Spleen (tissue), 11 donors: ENCODE results near the gene ALKAL2. TPM values are rescaled to one million over a fixed set of nuclear protein-coding genes. Genes with fewer than 3 reads are reported as not detected.

ENCODE experiments used
- DNase-seq: peaks from one replicate; pipeline ENCODE4 v3.0.0-alpha.2; 2020
- H3K27ac ChIP-seq, 8 donors: fragments of 200-600 bp; sonication (generic) in 7 of 8; 1 replicate in 4 of 8; 2 replicates in 4 of 8; pipeline versions ENCODE4 v1.5.0 to v1.8.0; 2016 to 2021; ENCODE audit warnings: inconsistent platforms in 4 of 8, mild to moderate bottlenecking in 4 of 8, moderate library complexity in 1 of 8
- H3K27me3 ChIP-seq, 7 donors: fragments of 200-600 bp; sonication (generic) in 6 of 7; replicated peaks in 1 of 7; 1 replicate in 4 of 7; 2 replicates in 3 of 7; pipeline versions ENCODE4 v1.5.0 to v1.8.0; 2016 to 2021; ENCODE audit warnings: inconsistent platforms in 3 of 7, mild to moderate bottlenecking in 1 of 7
- H3K36me3 ChIP-seq, 6 donors: fragments of 200-600 bp; sonication (generic) in 5 of 6; 1 replicate in 4 of 6; 2 replicates in 2 of 6; pipeline versions ENCODE4 v1.5.0 to v1.8.0; 2016 to 2021; ENCODE audit warnings: inconsistent platforms in 2 of 6
- H3K4me1 ChIP-seq, 6 donors: fragments of 200-600 bp; sonication (generic) in 5 of 6; 1 replicate in 3 of 6; 2 replicates in 3 of 6; pipeline versions ENCODE4 v1.5.0 to v1.8.0; 2016 to 2021; ENCODE audit warnings: inconsistent platforms in 3 of 6
- H3K4me3 ChIP-seq, 8 donors: fragments of 200-600 bp; sonication (generic) in 7 of 8; 1 replicate in 4 of 8; 2 replicates in 4 of 8; pipeline versions ENCODE4 v1.5.0 to v1.8.0; 2016 to 2021; ENCODE audit warnings: inconsistent platforms in 4 of 8, mild to moderate bottlenecking in 4 of 8, moderate library complexity in 2 of 8
- H3K9me3 ChIP-seq, 8 donors: fragments of 200-600 bp; sonication (generic) in 7 of 8; 1 replicate in 4 of 8; 2 replicates in 4 of 8; pipeline versions ENCODE4 v1.5.0 to v1.8.0; 2016 to 2021; ENCODE audit warnings: inconsistent platforms in 4 of 8
- POLR2A ChIP-seq, 3 donors: fragments of 450-650 bp; IDR thresholded peaks; one replicate each; pipeline ENCODE4 v1.5.1; 2017; ENCODE audit warnings: antibody characterized with exemption in 3 of 3, mild to moderate bottlenecking in 1 of 3
- POLR2AphosphoS5 ChIP-seq, 3 donors: sonication (generic); formaldehyde crosslinking; IDR thresholded peaks; one replicate each; pipeline ENCODE4 v1.5.1; 2017; ENCODE audit warnings: antibody characterized with exemption in 3 of 3
- WGBS, 5 donors: extraction: QIAGEN DNeasy Blood & Tissue Kit in 3 of 5; methylation state at CpG; one replicate each; pipeline versions ENCODE4 v1.1.5 to v1.1.7; 2013 to 2018; 5-methylcytosine and 5-hydroxymethylcytosine counted together
- intact Hi-C: fragments of 100-400 bp; cut with DNase I; formaldehyde crosslinking; loops from one replicate; pipeline ENCODE4 v1.15.0; 2023; ENCODE audit warnings: low total_unique reads
- polyA plus RNA-seq, 3 donors: library from polyadenylated mRNA; stranded (reverse); fragments of 200-250 nt; gene quantifications; one replicate each; pipeline ENCODE4 v1.2.1, GENCODE V29; 2013
- total RNA-seq, 7 donors: library from RNA; depleted of rRNA in 3 of 7; stranded (reverse); fragments of >200 nt in 3 of 7; fragmentation: NEBNext Ultra II Directional in 4 of 7; extraction: Animal tissue kit (Norgen Biotek cat#: 25700) in 4 of 7; gene quantifications; one replicate each; pipeline versions ENCODE4 v1.1.0 to v1.2.1, GENCODE V29; 2016 to 2021
- TF ChIP-seq, protein P1 (sequence below), 11 experiments: fragments of 200-600 bp in 7 of 11; fragments of 450-650 bp in 4 of 11; sonication (generic) in 4 of 11; IDR thresholded peaks in 8 of 11; conservative IDR thresholded peaks in 3 of 11; 1 replicate in 7 of 11; 2 replicates in 4 of 11; pipeline versions ENCODE4 v1.4.0 to v1.8.0; 2016 to 2021; ENCODE audit warnings: antibody characterized with exemption in 11 of 11, inconsistent platforms in 4 of 11, mild to moderate bottlenecking in 1 of 11
- donor health status: healthy with polysubstance abuse.
- donor health status: DM: no; HTN: no; CAD: no; lungs with moderate emphysema.
- donor health status: DM: no; HTN: no; CAD: no.
- donor health status: Bipolar disorder and iron deficiency.
- donor health status: healthy.
- donor health status: DM: no; HTN: no; CAD: no.
- donor health status: DM: yes; HTN: yes; CAD: no.

ALKAL2 gene
- total and polyA plus RNA-seq, 10 donors, result 2.1 to 22.9 (median 5.1) TPM

DNA sequence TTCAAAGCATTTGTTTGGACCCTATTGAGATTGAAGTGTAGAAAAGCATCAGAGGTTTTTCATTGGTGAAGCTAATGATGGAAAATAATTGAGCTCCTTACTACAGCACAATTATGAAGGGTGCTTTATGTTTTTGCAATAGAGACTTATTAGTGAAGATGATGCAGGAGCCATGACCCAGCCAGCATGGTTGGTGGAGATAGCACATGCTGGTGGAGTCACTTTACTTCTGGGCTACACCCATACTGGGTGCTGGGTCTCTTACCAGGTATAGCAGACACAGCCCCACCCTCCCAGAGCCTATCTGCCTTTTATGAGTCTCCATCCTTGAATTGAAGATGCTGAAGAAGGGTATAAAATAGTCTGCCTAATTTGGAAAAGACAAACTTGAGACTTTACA, 19.6 kb downstream of the ALKAL2 start:
- peaks cover 0 to 37% (median 15%) of the 10 kb centered on the region in 6 donors for H3K36me3 ChIP-seq
- H3K27ac ChIP-seq, result no peak overlapping the region
- intact Hi-C loops, result no loop called here
- DNase-seq, result no peak
- H3K4me1 ChIP-seq, result peaks cover 21 to 84% (median 60%) of the 10 kb centered on the region in 6 donors
- no peaks in the 10 kb centered on the region for H3K9me3 ChIP-seq
- TF ChIP-seq POLR2A (IDR thresholded peaks at IDR 0.05), result no peak
- H3K4me3 ChIP-seq, result no peak overlapping the region
- no peaks in the 10 kb centered on the region for H3K27me3 ChIP-seq

DNA sequence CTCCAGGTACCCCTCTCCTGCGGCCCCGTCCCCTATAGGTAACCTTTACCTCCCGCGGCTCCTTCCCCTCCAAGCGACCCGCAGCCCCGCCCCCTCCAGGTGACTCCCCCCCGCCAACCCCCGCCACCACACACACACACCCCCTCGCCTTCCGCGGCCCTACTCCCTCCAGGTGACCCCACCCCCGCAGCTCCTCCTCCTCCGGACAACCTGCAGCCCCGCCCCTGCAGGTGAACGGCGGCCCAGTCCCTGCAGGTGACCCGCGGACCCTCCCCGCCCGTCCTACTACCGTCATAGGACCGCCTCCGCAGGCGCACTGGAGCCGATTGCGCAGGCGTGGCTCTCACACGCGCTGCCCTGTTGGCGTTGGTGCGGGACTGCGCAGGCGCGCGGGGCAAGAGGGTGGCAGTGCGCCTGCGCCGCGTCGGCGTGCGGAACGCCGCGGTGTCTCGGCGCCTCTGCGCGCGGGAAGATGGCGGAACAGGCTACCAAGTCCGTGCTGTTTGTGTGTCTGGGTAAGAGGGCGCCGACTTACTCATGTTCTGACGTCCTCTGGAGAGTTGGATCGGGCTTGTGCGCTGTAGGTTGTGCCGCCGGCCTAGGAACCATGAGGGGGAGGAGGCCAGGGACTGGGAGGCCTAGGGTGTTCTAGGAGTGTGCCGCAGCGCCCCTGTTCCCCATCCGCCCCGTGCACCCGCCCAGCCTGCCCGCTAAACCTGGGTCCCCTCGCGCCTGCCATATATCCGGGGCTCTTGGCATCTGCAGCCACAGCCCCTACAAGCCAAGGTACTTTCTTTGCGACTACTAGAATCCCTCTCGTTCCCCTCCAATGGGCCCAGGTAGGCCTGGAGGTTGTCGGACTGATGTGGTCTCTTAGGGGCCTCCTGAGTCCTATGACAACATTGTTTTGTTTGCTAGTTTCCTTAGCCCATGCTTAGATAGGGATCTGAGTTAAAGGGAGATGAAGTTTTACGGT, 23.1 kb downstream of the ALKAL2 start, which contains the start of gene ACP1:
TSS of gene ACP1 (plus strand) at position 455 of the 976 bp plus-strand sequence. CDS start at position 473, 18 bp downstream.
- TF ChIP-seq POLR2AphosphoS5 (IDR thresholded peaks at IDR 0.05) (peak; percentile 97 to 98 (median 97)), POLR2A (IDR thresholded peaks at IDR 0.05) (peak in 2 of 3 donors; percentile 21 to 62)
- TF ChIP-seq, protein P1, sequence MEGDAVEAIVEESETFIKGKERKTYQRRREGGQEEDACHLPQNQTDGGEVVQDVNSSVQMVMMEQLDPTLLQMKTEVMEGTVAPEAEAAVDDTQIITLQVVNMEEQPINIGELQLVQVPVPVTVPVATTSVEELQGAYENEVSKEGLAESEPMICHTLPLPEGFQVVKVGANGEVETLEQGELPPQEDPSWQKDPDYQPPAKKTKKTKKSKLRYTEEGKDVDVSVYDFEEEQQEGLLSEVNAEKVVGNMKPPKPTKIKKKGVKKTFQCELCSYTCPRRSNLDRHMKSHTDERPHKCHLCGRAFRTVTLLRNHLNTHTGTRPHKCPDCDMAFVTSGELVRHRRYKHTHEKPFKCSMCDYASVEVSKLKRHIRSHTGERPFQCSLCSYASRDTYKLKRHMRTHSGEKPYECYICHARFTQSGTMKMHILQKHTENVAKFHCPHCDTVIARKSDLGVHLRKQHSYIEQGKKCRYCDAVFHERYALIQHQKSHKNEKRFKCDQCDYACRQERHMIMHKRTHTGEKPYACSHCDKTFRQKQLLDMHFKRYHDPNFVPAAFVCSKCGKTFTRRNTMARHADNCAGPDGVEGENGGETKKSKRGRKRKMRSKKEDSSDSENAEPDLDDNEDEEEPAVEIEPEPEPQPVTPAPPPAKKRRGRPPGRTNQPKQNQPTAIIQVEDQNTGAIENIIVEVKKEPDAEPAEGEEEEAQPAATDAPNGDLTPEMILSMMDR (IDR thresholded peaks at IDR 0.05 in 8 of 11, conservative IDR thresholded peaks at IDR 0.05 in 3 of 11), result peak in 2 of 11 experiments; percentile 11 to 14
- no peaks in the 10 kb centered on the region for H3K27me3 ChIP-seq

DNA sequence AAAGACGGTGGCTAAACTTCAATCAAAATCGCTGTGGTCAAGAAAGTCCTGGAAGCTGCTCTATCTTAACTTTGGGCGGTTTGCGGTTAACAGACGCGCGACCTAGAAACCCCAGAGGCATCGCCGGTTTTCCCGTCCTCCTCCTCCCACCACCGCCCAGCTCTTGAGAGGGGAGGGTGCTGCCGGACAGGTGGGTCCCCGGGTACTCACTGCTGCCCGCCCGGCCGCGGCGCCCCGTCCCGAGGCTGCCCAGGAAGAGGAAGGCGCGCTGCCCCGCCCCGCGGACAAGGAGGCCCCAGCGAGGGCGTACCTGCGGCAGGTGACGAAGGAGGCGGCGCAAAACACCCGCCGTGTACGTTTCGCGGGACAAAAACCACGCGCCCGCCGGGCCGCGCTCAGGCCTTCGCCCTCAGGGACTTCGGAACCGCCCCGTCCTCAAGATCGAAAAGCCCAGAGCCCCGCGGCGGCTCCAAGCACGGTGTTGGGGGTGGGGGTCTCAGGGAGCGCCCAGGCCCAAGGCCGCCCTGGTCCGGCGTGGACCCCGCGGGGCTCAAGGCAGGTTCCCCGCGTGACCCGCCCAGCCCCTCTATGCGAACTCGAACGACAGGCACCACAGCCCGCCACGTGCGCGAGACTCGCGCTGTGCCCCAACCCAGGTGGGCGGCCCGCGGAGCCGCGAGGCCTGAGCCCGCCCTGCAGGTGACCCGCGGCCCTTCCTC, 24.0 kb downstream of the ALKAL2 start, which contains the start of gene SH3YL1:
TSS of gene SH3YL1 (minus strand) at position 259 of the 719 bp plus-strand sequence. CDS start at position 211, 48 bp downstream.
- peak; percentile 92 for DNase-seq
- no peaks in the 10 kb centered on the region for H3K27me3 ChIP-seq
- H3K36me3 ChIP-seq, result no peaks in the 10 kb centered on the region
- TF ChIP-seq POLR2AphosphoS5 (IDR thresholded peaks at IDR 0.05), result peak in 2 of 3 donors; percentile 46 to 70
- TF ChIP-seq, protein P1 (IDR thresholded peaks at IDR 0.05 in 8 of 11, conservative IDR thresholded peaks at IDR 0.05 in 3 of 11), result no peak
- intact Hi-C loops, result no loop called here
- peaks cover 0 to 2% (median 0%) of the 10 kb centered on the region in 8 donors for H3K9me3 ChIP-seq
- H3K4me1 ChIP-seq, result peaks cover 21 to 81% (median 50%) of the 10 kb centered on the region in 6 donors
- peak within 1 kb of the TSS; percentile 70 to 96 (median 85) for H3K4me3 ChIP-seq
- 0 to 1% (median 1%) methylated on average over 29 to 77 of the region's 77 CpGs for WGBS, 5 donors
- H3K27ac ChIP-seq, result peak within 1 kb of the TSS; percentile 77 to 94 (median 86)

More for the DNA sequence above, 23.1 kb downstream of the ALKAL2 start, which contains the start of gene ACP1:
- Histone ChIP-seq H3K36me3 (peaks cover 0 to 1% (median 0%) of the 10 kb centered on the region in 6 donors), H3K4me1 (peaks cover 21 to 90% (median 57%) of the 10 kb centered on the region in 6 donors), H3K4me3 (peak within 1 kb of the TSS; percentile 70 to 96 (median 85)), H3K27ac (peak within 1 kb of the TSS; percentile 77 to 94 (median 86)), H3K9me3 (no peaks in the 10 kb centered on the region)
- DNase-seq, result peak; percentile 98
- WGBS, 5 donors, result 0 to 1% (median 1%) methylated on average over 59 to 73 of the region's 73 CpGs
- intact Hi-C loops, result no loop called here

DNA sequence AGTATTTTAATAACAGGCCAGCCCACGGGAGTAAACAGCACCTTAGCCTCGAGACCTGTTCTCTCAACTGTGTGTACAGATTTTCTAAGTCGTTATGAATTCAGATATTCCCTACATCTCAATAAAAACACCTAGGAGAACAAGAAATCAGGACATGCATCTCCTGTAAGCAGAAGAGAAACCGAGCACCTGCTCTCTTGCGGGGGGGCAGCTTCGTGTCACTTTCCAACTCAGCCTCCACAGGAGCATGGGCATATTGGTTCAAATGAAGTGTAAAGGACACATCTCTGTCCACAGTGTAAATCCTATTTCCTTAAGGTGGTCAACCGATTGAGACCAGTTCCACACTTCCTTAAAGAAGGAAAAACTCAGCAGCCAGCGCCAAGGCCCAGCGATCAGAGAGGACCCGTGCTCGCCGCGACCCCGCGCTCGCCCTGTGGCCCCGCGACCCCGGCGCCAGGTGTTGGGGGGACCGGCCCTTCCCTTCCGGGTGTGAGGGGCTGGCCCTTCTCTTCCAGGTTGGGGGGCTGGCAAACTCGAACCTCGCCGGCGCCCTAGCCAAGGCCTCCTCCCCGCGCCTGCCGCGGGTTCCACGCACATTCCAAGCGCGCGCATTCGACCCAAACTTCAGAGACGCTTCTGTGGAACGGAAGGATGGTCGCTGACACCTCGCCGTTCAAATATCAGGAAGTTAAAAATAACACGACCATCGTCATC, 24.7 kb downstream of the ALKAL2 start:
- intact Hi-C loops, result no loop called here
- Histone ChIP-seq H3K36me3 (no peaks in the 10 kb centered on the region), H3K4me1 (peaks cover 21 to 74% (median 46%) of the 10 kb centered on the region in 6 donors), H3K4me3 (peak overlapping the region; percentile 70 to 96 (median 85)), H3K27me3 (no peaks in the 10 kb centered on the region), H3K9me3 (peaks cover 0 to 9% (median 3%) of the 10 kb centered on the region in 8 donors), H3K27ac (peak overlapping the region; percentile 77 to 94 (median 86))
- 48 to 65% (median 61%) methylated on average over 42 of the region's 42 CpGs for WGBS, 5 donors
- TF ChIP-seq POLR2AphosphoS5 (IDR thresholded peaks at IDR 0.05) (no peak), POLR2A (IDR thresholded peaks at IDR 0.05) (no peak)
- TF ChIP-seq, protein P1 (IDR thresholded peaks at IDR 0.05 in 8 of 11, conservative IDR thresholded peaks at IDR 0.05 in 3 of 11), result no peak
- peak; percentile 87 for DNase-seq
